GM12892 (cell line): ENCODE measurements around the gene FAM163B.

ENCODE experiments used
- DNase-seq: peaks from one replicate; pipeline ENCODE4 v3.0.0; 2011; ENCODE audit not compliant: insufficient read length
- FAIRE-seq: peaks from 2 replicates; lab custom pipeline; 2011; peaks lifted over from hg19 to GRCh38; lab: Jason Lieb, UNC
- POLR2A ChIP-seq: IDR thresholded peaks from 2 replicates; pipeline ENCODE4 v1.6.1; 2011; ENCODE audit warnings: low read depth, low read length, control low read depth
- POLR2AphosphoS5 ChIP-seq: IDR thresholded peaks from 2 replicates; pipeline ENCODE4 v1.6.1; 2011; ENCODE audit warnings: low read depth, low read length, control low read depth
- TAF1 ChIP-seq: IDR thresholded peaks from 2 replicates; pipeline ENCODE4 v1.6.1; 2011; ENCODE audit warnings: low read depth, mild to moderate bottlenecking, control low read depth, low read length, borderline replicate concordance

FAM163B gene

GRCh38 chr9:133610845-133611244 is 1.7 kb upstream of the FAM163B start:
- TF ChIP-seq POLR2AphosphoS5 (no peak), TAF1 (no peak), POLR2A (no peak)
- no peak for DNase-seq
- no peak for FAIRE-seq

GRCh38 chr9:133608889-133609288 is 300 bp downstream of the FAM163B start:
- DNase-seq (no peak), FAIRE-seq (no peak)
- no peak for TF ChIP-seq TAF1
- no peak for TF ChIP-seq POLR2A
- TF ChIP-seq POLR2AphosphoS5, result no peak

GRCh38 chr9:133608382-133608781 is 807 bp downstream of the FAM163B start:
- FAIRE-seq (no peak), DNase-seq (no peak)
- no peak for TF ChIP-seq POLR2A
- TF ChIP-seq POLR2AphosphoS5, result no peak
- TF ChIP-seq TAF1, result no peak

GRCh38 chr9:133607976-133608375 is 1.2 kb downstream of the FAM163B start:
- TF ChIP-seq TAF1, result no peak
- TF ChIP-seq POLR2A, result no peak
- DNase-seq (no peak), FAIRE-seq (no peak)

- no peak for DNase-seq
- TF ChIP-seq POLR2A, result no peak
- TF ChIP-seq POLR2AphosphoS5, result no peak
- TF ChIP-seq TAF1, result no peak
- no peak for FAIRE-seq
Measured at GRCh38 chr9:133607381-133607780, 1.8 kb downstream of the FAM163B start.

GRCh38 chr9:133606708-133607025 is 2.5 kb downstream of the FAM163B start:
- no peak for FAIRE-seq
- DNase-seq, result no peak
- no peak for TF ChIP-seq POLR2A
- TF ChIP-seq POLR2AphosphoS5, result no peak
- no peak for TF ChIP-seq TAF1

GRCh38 chr9:133605856-133606707 is 3.1 kb downstream of the FAM163B start:
- TF ChIP-seq TAF1 (no peak), POLR2AphosphoS5 (no peak), POLR2A (no peak)
- no peak for FAIRE-seq
- no peak for DNase-seq

- TF ChIP-seq POLR2AphosphoS5 (no peak), POLR2A (no peak), TAF1 (no peak)
- FAIRE-seq (no peak), DNase-seq (no peak)
Measured at GRCh38 chr9:133605446-133605845, 3.7 kb downstream of the FAM163B start.

GRCh38 chr9:133604856-133605255 is 4.3 kb downstream of the FAM163B start:
- no peak for DNase-seq
- TF ChIP-seq POLR2AphosphoS5 (no peak), TAF1 (no peak), POLR2A (no peak)
- FAIRE-seq, result no peak

- TF ChIP-seq POLR2A, result no peak
- no peak for TF ChIP-seq TAF1
- no peak for TF ChIP-seq POLR2AphosphoS5
- no peak for FAIRE-seq
- DNase-seq, result no peak
Measured at GRCh38 chr9:133604214-133604613, 5.0 kb downstream of the FAM163B start.

GRCh38 chr9:133603135-133603927 is 5.9 kb downstream of the FAM163B start:
- no peak for DNase-seq
- TF ChIP-seq POLR2AphosphoS5 (no peak), TAF1 (no peak), POLR2A (no peak)
- no peak for FAIRE-seq

GRCh38 chr9:133602277-133602676 is 6.9 kb downstream of the FAM163B start:
- TF ChIP-seq POLR2A (no peak), POLR2AphosphoS5 (no peak), TAF1 (no peak)
- DNase-seq (no peak), FAIRE-seq (no peak)

GRCh38 chr9:133601746-133602145 is 7.4 kb downstream of the FAM163B start:
- no peak for TF ChIP-seq POLR2AphosphoS5
- TF ChIP-seq TAF1, result no peak
- TF ChIP-seq POLR2A, result no peak

More at GRCh38 chr9:133601746-133602145, 7.4 kb downstream of the FAM163B start:
- DNase-seq, result no peak
- no peak for FAIRE-seq
